ENCODE measurements around the gene TAS1R1. TPM values are rescaled to one million over a fixed set of nuclear protein-coding genes. Genes with fewer than 3 reads are reported as not detected.

Gene TAS1R1
- total RNA-seq, 1 experiment from 2014 or later = not detected

- CTCF ChIA-PET = no interaction called here
- Histone ChIP-seq H3K4me3 (ENCODE audit: low read depth, low read length) (no peak overlapping the region), H3K27me3 (replicated peaks; ENCODE audit: control insufficient read depth, insufficient read depth, low read length) (no peaks in the 10 kb centered on the region), H3K36me3 (ENCODE audit: control insufficient read depth, insufficient read depth, low read length) (peaks cover 2% of the 10 kb centered on the region; the same call in 1 of the 2 replicates), H3K9me3 (no peaks in the 10 kb centered on the region), H3K4me1 (peaks cover 23% of the 10 kb centered on the region)
- POLR2A ChIA-PET = no interaction called here
- Mint-ChIP-seq H3K27ac (ENCODE audit: unreplicated experiment) (no peak overlapping the region), H3K36me3 (ENCODE audit: insufficient read depth, unreplicated experiment) (peaks cover 17% of the 10 kb centered on the region), H3K4me3 (ENCODE audit: unreplicated experiment) (no peak overlapping the region), H3K9me3 (ENCODE audit: unreplicated experiment) (no peaks in the 10 kb centered on the region), H3K27me3 (ENCODE audit: insufficient read depth, unreplicated experiment) (no peaks in the 10 kb centered on the region), H3K4me1 (ENCODE audit: low read depth, unreplicated experiment) (no peaks in the 10 kb centered on the region)
- no peak for DNase-seq
- intact Hi-C loops (cut with micrococcal nuclease; ENCODE audit: unreplicated experiment) = no loop called here
- TF ChIP-seq CTCF (IDR thresholded peaks at IDR 0.05; ENCODE audit: insufficient read depth in 1 of 2, low read depth in 1 of 2, low read length in 1 of 2, severe bottlenecking in 1 of 2, unreplicated experiment in 1 of 2) = no peak
- no TSS peak for BruUV-seq (replicated peaks)
Measured at GRCh38 chr1:6585081-6585722, 30.1 kb downstream of the TAS1R1 start.

GRCh38 chr1:6585841-6586240 is 30.7 kb downstream of the TAS1R1 start:
- ChIA-PET CTCF (no interaction called here), POLR2A (no interaction called here)
- Histone ChIP-seq H3K36me3 (ENCODE audit: control insufficient read depth, insufficient read depth, low read length) (peaks cover 2% of the 10 kb centered on the region; the same call in 1 of the 2 replicates), H3K4me3 (ENCODE audit: low read depth, low read length) (no peak overlapping the region), H3K27me3 (replicated peaks; ENCODE audit: control insufficient read depth, insufficient read depth, low read length) (no peaks in the 10 kb centered on the region), H3K9me3 (no peaks in the 10 kb centered on the region), H3K4me1 (peaks cover 19% of the 10 kb centered on the region)
- Mint-ChIP-seq H3K27ac (ENCODE audit: unreplicated experiment) (no peak overlapping the region), H3K36me3 (ENCODE audit: insufficient read depth, unreplicated experiment) (peaks cover 14% of the 10 kb centered on the region), H3K27me3 (ENCODE audit: insufficient read depth, unreplicated experiment) (no peaks in the 10 kb centered on the region), H3K4me3 (ENCODE audit: unreplicated experiment) (no peak overlapping the region), H3K4me1 (ENCODE audit: low read depth, unreplicated experiment) (no peaks in the 10 kb centered on the region), H3K9me3 (ENCODE audit: unreplicated experiment) (no peaks in the 10 kb centered on the region)
- intact Hi-C loops (cut with micrococcal nuclease; ENCODE audit: unreplicated experiment) = no loop called here
- DNase-seq = no peak
- BruUV-seq (replicated peaks) = no TSS peak
- no peak for TF ChIP-seq CTCF (IDR thresholded peaks at IDR 0.05; ENCODE audit: insufficient read depth in 1 of 2, low read depth in 1 of 2, low read length in 1 of 2, severe bottlenecking in 1 of 2, unreplicated experiment in 1 of 2)

GRCh38 chr1:6586404-6586816 is 31.3 kb downstream of the TAS1R1 start:
- Histone ChIP-seq H3K4me3 (ENCODE audit: low read depth, low read length) (no peak overlapping the region), H3K36me3 (ENCODE audit: control insufficient read depth, insufficient read depth, low read length) (peaks cover 2% of the 10 kb centered on the region; the same call in 1 of the 2 replicates), H3K4me1 (peaks cover 16% of the 10 kb centered on the region), H3K27me3 (replicated peaks; ENCODE audit: control insufficient read depth, insufficient read depth, low read length) (no peaks in the 10 kb centered on the region), H3K9me3 (no peaks in the 10 kb centered on the region)
- no peaks in the 10 kb centered on the region for H3K4me1 Mint-ChIP-seq (ENCODE audit: low read depth, unreplicated experiment)
- H3K36me3 Mint-ChIP-seq (ENCODE audit: insufficient read depth, unreplicated experiment) = peaks cover 14% of the 10 kb centered on the region
- CTCF ChIA-PET = interaction anchor here (0.7 kb wide), 1 partner anchor 240 kb away, joined by 10 read pairs; no protein-coding TSS in a partner anchor
- H3K27ac Mint-ChIP-seq (ENCODE audit: unreplicated experiment) = no peak overlapping the region
- H3K9me3 Mint-ChIP-seq (ENCODE audit: unreplicated experiment) = no peaks in the 10 kb centered on the region
- no peak for TF ChIP-seq CTCF (IDR thresholded peaks at IDR 0.05; ENCODE audit: insufficient read depth in 1 of 2, low read depth in 1 of 2, low read length in 1 of 2, severe bottlenecking in 1 of 2, unreplicated experiment in 1 of 2)
- intact Hi-C loops (cut with micrococcal nuclease; ENCODE audit: unreplicated experiment) = no loop called here
- H3K27me3 Mint-ChIP-seq (ENCODE audit: insufficient read depth, unreplicated experiment) = no peaks in the 10 kb centered on the region
- H3K4me3 Mint-ChIP-seq (ENCODE audit: unreplicated experiment) = no peak overlapping the region
- POLR2A ChIA-PET = no interaction called here
- DNase-seq = no peak
- BruUV-seq (replicated peaks) = no TSS peak

Data from Caco-2 (cell line).